H9 (cell line): Measurements from ENCODE around the gene ZMYND8. TPM values are rescaled to one million over a fixed set of nuclear protein-coding genes. Genes with fewer than 3 reads are reported as not detected.

ENCODE experiments used
- DNase-seq: peaks from one replicate; pipeline ENCODE4 v3.0.0-alpha.2; 2017
- H2AFZ ChIP-seq: one replicate; pipeline ENCODE4 v1.6.1; 2013; ENCODE audit warnings: mild to moderate bottlenecking, low read length, control low read depth, moderate library complexity
- H2AK5ac ChIP-seq: 2 replicates; pipeline ENCODE4 v1.6.1; 2013; ENCODE audit warnings: low read length, control low read depth, mixed read lengths; ENCODE audit not compliant: insufficient read length
- H2BK120ac ChIP-seq: one replicate; pipeline ENCODE4 v1.6.1; 2013; ENCODE audit warnings: low read depth, mild to moderate bottlenecking, low read length, control low read depth, inconsistent platforms; ENCODE audit not compliant: poor library complexity, severe bottlenecking
- H2BK12ac ChIP-seq: 2 replicates; pipeline ENCODE4 v1.6.1; 2013; ENCODE audit warnings: low read length, control low read depth, mixed read lengths, low read depth; ENCODE audit not compliant: insufficient read length
- H2BK15ac ChIP-seq: 2 replicates; pipeline ENCODE4 v1.6.1; 2013; ENCODE audit warnings: low read depth, low read length, control low read depth
- H2BK20ac ChIP-seq: one replicate; pipeline ENCODE4 v1.6.1; 2013; ENCODE audit warnings: low read depth, mild to moderate bottlenecking, low read length, control low read depth, inconsistent platforms; ENCODE audit not compliant: poor library complexity, severe bottlenecking
- H2BK5ac ChIP-seq: 2 replicates; pipeline ENCODE4 v1.6.1; 2013; ENCODE audit warnings: low read length, control low read depth, mixed read lengths; ENCODE audit not compliant: insufficient read length
- H3K14ac ChIP-seq: 2 replicates; pipeline ENCODE4 v1.6.1; 2013; ENCODE audit warnings: low read length, control low read depth; ENCODE audit not compliant: insufficient read depth
- H3K18ac ChIP-seq: 2 replicates; pipeline ENCODE4 v1.6.1; 2013; ENCODE audit warnings: low read depth, mild to moderate bottlenecking, mixed read lengths, low read length, control low read depth; ENCODE audit not compliant: insufficient read length
- H3K23ac ChIP-seq: 2 replicates; pipeline ENCODE4 v1.6.1; 2013; ENCODE audit warnings: low read length, control low read depth, mixed read lengths, low read depth; ENCODE audit not compliant: insufficient read length
- H3K23me2 ChIP-seq: 2 replicates; pipeline ENCODE4 v1.6.1; 2013; ENCODE audit warnings: low read depth, mild to moderate bottlenecking, mixed read lengths, low read length, control low read depth; ENCODE audit not compliant: insufficient read length, poor library complexity, severe bottlenecking
- H3K27ac ChIP-seq: 2 replicates; pipeline ENCODE4 v1.5.1; 2013; ENCODE audit warnings: low read length, control low read depth, mixed read lengths, low read depth; ENCODE audit not compliant: insufficient read length
- H3K27me3 ChIP-seq: 2 replicates; pipeline ENCODE4 v1.6.1; 2013; ENCODE audit warnings: low read length, control low read depth, inconsistent platforms; ENCODE audit not compliant: insufficient read depth
- H3K4ac ChIP-seq: 2 replicates; pipeline ENCODE4 v1.6.1; 2013; ENCODE audit warnings: low read depth, mild to moderate bottlenecking, control low read depth, inconsistent platforms, low read length, moderate library complexity
- H3K4me1 ChIP-seq: 2 replicates; pipeline ENCODE4 v1.6.1; 2013; ENCODE audit warnings: low read length, control low read depth, inconsistent platforms; ENCODE audit not compliant: insufficient read depth
- H3K4me2 ChIP-seq: 2 replicates; pipeline ENCODE4 v1.6.1; 2013; ENCODE audit warnings: low read length, control low read depth, mixed read lengths; ENCODE audit not compliant: insufficient read length, insufficient read depth
- H3K56ac ChIP-seq: 2 replicates; pipeline ENCODE4 v1.6.1; 2013; ENCODE audit warnings: low read depth, mild to moderate bottlenecking, mixed read lengths, low read length, control low read depth; ENCODE audit not compliant: insufficient read length
- H3K79me1 ChIP-seq: 2 replicates; pipeline ENCODE4 v1.6.1; 2013; ENCODE audit warnings: low read depth, mild to moderate bottlenecking, moderate library complexity, low read length, control low read depth, inconsistent platforms; ENCODE audit not compliant: insufficient read depth, poor library complexity, severe bottlenecking
- H3K79me2 ChIP-seq: 2 replicates; pipeline ENCODE4 v1.6.1; 2013; ENCODE audit warnings: low read length, control low read depth, inconsistent platforms; ENCODE audit not compliant: insufficient read depth
- H3K9ac ChIP-seq: 2 replicates; pipeline ENCODE4 v1.6.1; 2013; ENCODE audit warnings: low read length, control low read depth, mixed read lengths; ENCODE audit not compliant: insufficient read length; ENCODE audit errors: extremely low read depth
- H3K9me3 ChIP-seq: one replicate; pipeline ENCODE4 v1.6.1; 2013; ENCODE audit warnings: low read depth, low read length, inconsistent platforms; ENCODE audit not compliant: control insufficient read depth
- H3T11ph ChIP-seq: one replicate; pipeline ENCODE4 v1.6.1; 2013; ENCODE audit warnings: mild to moderate bottlenecking, low read length, control low read depth, inconsistent platforms
- H4K20me1 ChIP-seq: one replicate; pipeline ENCODE4 v1.6.1; 2013; ENCODE audit not compliant: control insufficient read depth, insufficient read length, insufficient read depth
- H4K5ac ChIP-seq: 2 replicates; pipeline ENCODE4 v1.6.1; 2013; ENCODE audit warnings: low read depth, mild to moderate bottlenecking, mixed read lengths, low read length, control low read depth; ENCODE audit not compliant: insufficient read length
- H4K8ac ChIP-seq: replicated peaks from 2 replicates; pipeline ENCODE4 v1.6.1; 2013; ENCODE audit warnings: low read length, control low read depth, mixed read lengths, low read depth; ENCODE audit not compliant: insufficient read length
- H4K91ac ChIP-seq: 2 replicates; pipeline ENCODE4 v1.6.1; 2013; ENCODE audit warnings: low read depth, mild to moderate bottlenecking, moderate library complexity, mixed read lengths, low read length, control low read depth; ENCODE audit not compliant: insufficient read length
- H3K27ac Mint-ChIP-seq, 3 experiments: 2 replicates in 2 of 3; 3 replicates in 1 of 3; pipeline ENCODE4 v1.8.0; 2020 to 2021; ENCODE audit warnings: mixed read lengths in 3 of 3, mild to moderate bottlenecking in 1 of 3, moderate library complexity in 1 of 3
- H3K27me3 Mint-ChIP-seq: 2 replicates; pipeline ENCODE4 v1.8.0; 2021; ENCODE audit warnings: low read depth, mild to moderate bottlenecking, moderate library complexity, mixed read lengths
- H3K36me3 Mint-ChIP-seq, 3 experiments: 2 replicates in 2 of 3; 3 replicates in 1 of 3; pipeline ENCODE4 v1.8.0; 2020 to 2021; ENCODE audit warnings: low read depth in 3 of 3, mixed read lengths in 3 of 3; ENCODE audit not compliant: insufficient read depth in 1 of 3
- H3K4me1 Mint-ChIP-seq, 2 experiments: 2 replicates each; pipeline ENCODE4 v1.8.0; 2020; ENCODE audit warnings: mixed read lengths in 2 of 2
- H3K4me3 Mint-ChIP-seq, 2 experiments: 2 replicates in 1 of 2; 3 replicates in 1 of 2; pipeline ENCODE4 v1.8.0; 2020 to 2021; ENCODE audit warnings: mild to moderate bottlenecking in 2 of 2, mixed read lengths in 2 of 2, moderate library complexity in 1 of 2
- H3K9me3 Mint-ChIP-seq, 2 experiments: 2 replicates in 1 of 2; 3 replicates in 1 of 2; pipeline ENCODE4 v1.8.0; 2020; ENCODE audit warnings: mild to moderate bottlenecking in 2 of 2, mixed read lengths in 2 of 2, moderate library complexity in 1 of 2
- CTCF ChIP-seq: fragments of 200-600 bp; sonication (generic); conservative IDR thresholded peaks from 3 replicates; pipeline ENCODE4 v1.8.0; 2021; ENCODE audit warnings: antibody characterized with exemption, mild to moderate bottlenecking
- whole genome bisulfite sequencing: extraction: QIAGEN DNeasy Blood & Tissue Kit; methylation state at CpG from one replicate; pipeline ENCODE4 v1.1.7; 2013; ENCODE audit warnings: missing lambda C conversion rate, low lambda C conversion rate, mixed read lengths; ENCODE audit not compliant: insufficient read length; ENCODE audit errors: extremely low coverage; 5-methylcytosine and 5-hydroxymethylcytosine counted together
- total RNA-seq: library from RNA; stranded (reverse); gene quantifications from 2 replicates; pipeline ENCODE4 v1.2.1, GENCODE V29; 2021

Gene ZMYND8
- total RNA-seq, 1 experiment from 2014 or later, result 158 TPM

DNA sequence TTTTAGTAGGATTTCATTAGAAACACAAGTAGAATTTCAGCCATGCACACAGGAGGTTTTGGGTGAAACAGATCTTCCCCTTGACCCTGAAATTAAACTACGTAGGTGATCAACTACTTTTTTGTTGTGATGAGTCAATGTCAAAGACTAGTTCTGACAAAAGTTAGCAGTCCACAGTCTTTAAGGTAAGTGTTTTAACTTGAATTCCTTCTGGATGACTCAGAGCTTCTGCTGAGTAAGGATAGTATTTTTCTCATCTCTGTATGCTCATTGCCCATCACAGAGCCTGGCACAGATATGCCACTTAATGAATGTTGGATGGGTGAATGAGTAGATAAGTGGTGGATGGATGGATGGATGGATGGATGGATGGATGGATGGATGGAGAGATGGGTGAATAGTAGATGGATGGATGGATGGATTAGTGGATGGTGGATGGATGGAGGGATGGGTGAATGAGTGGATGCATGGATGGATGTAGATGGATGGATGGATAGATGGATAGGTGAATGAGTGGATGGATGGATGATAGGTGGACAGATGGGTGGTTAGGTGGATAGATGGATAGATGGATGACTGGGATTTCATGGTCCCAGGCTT is 165.3 kb downstream of the ZMYND8 start:
- TF ChIP-seq CTCF, result no peak
- H3K4me1 Mint-ChIP-seq, result peaks cover 3 to 14% of the 10 kb centered on the region in 2 experiments

More for the DNA sequence above, 165.3 kb downstream of the ZMYND8 start:
- no peaks in the 10 kb centered on the region for H3K79me2 ChIP-seq
- no peak overlapping the region for H3K56ac ChIP-seq
- no peak overlapping the region for H2BK15ac ChIP-seq
- no peak for DNase-seq
- no peak overlapping the region for H2AK5ac ChIP-seq
- no peaks in the 10 kb centered on the region for H3K4me1 ChIP-seq
- H2BK12ac ChIP-seq, result no peak overlapping the region
- H4K8ac ChIP-seq, result no peak overlapping the region
- WGBS, result no CpG with 5 or more reads among the region's 1 CpG
- H3K9ac ChIP-seq, result no peak overlapping the region
- H4K20me1 ChIP-seq, result no peaks in the 10 kb centered on the region
- H3T11ph ChIP-seq, result no peak overlapping the region
- no peak overlapping the region for H3K14ac ChIP-seq
- no peaks in the 10 kb centered on the region for H3K79me1 ChIP-seq
- Mint-ChIP-seq H3K27ac (no peak overlapping the region), H3K4me3 (no peak overlapping the region), H3K9me3 (no peaks in the 10 kb centered on the region), H3K27me3 (peaks cover 5% of the 10 kb centered on the region; the same call in 1 of the 2 replicates), H3K36me3 (no peaks in the 10 kb centered on the region)
- no peak overlapping the region for H3K23ac ChIP-seq
- peaks cover 3% of the 10 kb centered on the region for H3K23me2 ChIP-seq
- H3K27ac ChIP-seq, result no peak overlapping the region
- no peak overlapping the region for H2BK5ac ChIP-seq
- no peak overlapping the region for H3K18ac ChIP-seq
- no peaks in the 10 kb centered on the region for H3K27me3 ChIP-seq
- H3K4me2 ChIP-seq, result no peak overlapping the region
- H4K91ac ChIP-seq, result no peak overlapping the region
- no peak overlapping the region for H2BK20ac ChIP-seq
- H3K9me3 ChIP-seq, result no peaks in the 10 kb centered on the region
- H4K5ac ChIP-seq, result no peak overlapping the region
- no peak overlapping the region for H3K4ac ChIP-seq
- no peak overlapping the region for H2BK120ac ChIP-seq
- H2AFZ ChIP-seq, result no peak overlapping the region
